Transverse colon (tissue), 4 donors: ENCODE results near the gene IRX1. TPM values are rescaled to one million over a fixed set of nuclear protein-coding genes. Genes with fewer than 3 reads are reported as not detected.

ENCODE experiments used
- DNase-seq: peaks from one replicate; pipeline ENCODE4 v3.0.0-alpha.2; 2019
- H3K27ac ChIP-seq, 4 donors: fragments of 200-600 bp; sonication (generic); 2 replicates each; pipeline ENCODE4 v1.5.1; 2016 to 2018; ENCODE audit warnings: inconsistent platforms in 4 of 4
- H3K27me3 ChIP-seq: fragments of 200-600 bp; sonication (generic); 2 replicates; pipeline ENCODE4 v1.5.1; 2017; ENCODE audit warnings: inconsistent platforms
- H3K36me3 ChIP-seq, 4 donors: fragments of 200-600 bp; sonication (generic); 2 replicates each; pipeline ENCODE4 v1.5.1; 2017 to 2019; ENCODE audit warnings: inconsistent platforms in 4 of 4
- H3K4me1 ChIP-seq, 4 donors: fragments of 200-600 bp; sonication (generic); 2 replicates each; pipeline ENCODE4 v1.5.1; 2017 to 2020; ENCODE audit warnings: inconsistent platforms in 4 of 4
- H3K4me3 ChIP-seq, 4 donors: fragments of 200-600 bp; sonication (generic); 1 replicate in 1 of 4; 2 replicates in 3 of 4; pipeline versions ENCODE4 v1.5.1 to v1.6.1; 2017 to 2019; ENCODE audit warnings: inconsistent platforms in 4 of 4
- H3K9me3 ChIP-seq, 2 donors: fragments of 200-600 bp; sonication (generic); 2 replicates each; pipeline ENCODE4 v1.5.1; 2017 to 2019; ENCODE audit warnings: inconsistent platforms in 2 of 2
- EP300 ChIP-seq: sonication (generic); formaldehyde crosslinking; IDR thresholded peaks from one replicate; pipeline ENCODE4 v1.6.1; 2017; ENCODE audit warnings: antibody characterized with exemption, low read depth
- POLR2A ChIP-seq: fragments of 450-650 bp; IDR thresholded peaks from one replicate; pipeline ENCODE4 v1.6.1; 2016; ENCODE audit warnings: antibody characterized with exemption, mild to moderate bottlenecking, moderate library complexity
- POLR2AphosphoS5 ChIP-seq, 3 donors: sonication (generic); formaldehyde crosslinking; IDR thresholded peaks; one replicate each; pipeline ENCODE4 v1.6.1; 2016; ENCODE audit warnings: antibody characterized with exemption in 3 of 3
- WGBS, 2 donors: methylation state at CpG; one replicate each; pipeline ENCODE4 v1.1.5; 2018; ENCODE audit warnings: low coverage in 1 of 2; 5-methylcytosine and 5-hydroxymethylcytosine counted together
- in situ Hi-C, 4 donors: fragments of 200-750 bp; cut with MboI; loops; one replicate each; pipeline versions ENCODE4 v1.15.0 to v1.15.1; 2017; ENCODE audit warnings: low sequenced_read_pairs in 3 of 4, low pct_ligation_motif_present in 1 of 4, low pct_unique_long_range_greater_than_20kb in 1 of 4
- intact Hi-C: fragments of 100-400 bp; cut with DNase I; formaldehyde crosslinking; loops from one replicate; pipeline ENCODE4 v1.15.1; 2023; ENCODE audit warnings: low total_unique reads
- total RNA-seq, 4 donors: library from RNA; depleted of rRNA; stranded (reverse); fragments of >200 nt; gene quantifications; one replicate each; pipeline ENCODE4 v1.1.0, GENCODE V29; 2016
- TF ChIP-seq, protein P1 (sequence below), 5 experiments: fragments of 200-600 bp in 3 of 5; fragments of 450-650 bp in 2 of 5; sonication (generic) in 3 of 5; IDR thresholded peaks; 1 replicate in 2 of 5; 2 replicates in 3 of 5; pipeline ENCODE4 v1.5.1; 2016 to 2017; ENCODE audit warnings: antibody characterized with exemption in 5 of 5, inconsistent platforms in 3 of 5, mild to moderate bottlenecking in 2 of 5, moderate library complexity in 1 of 5

IRX1 gene
- total RNA-seq, 4 donors from 2014 or later = not detected

- Histone ChIP-seq H3K4me1 (peaks cover 0 to 15% (median 5%) of the 10 kb centered on the region in 4 donors), H3K27me3 (peaks cover 98% of the 10 kb centered on the region), H3K27ac (no peak overlapping the region), H3K9me3 (no peaks in the 10 kb centered on the region), H3K36me3 (no peaks in the 10 kb centered on the region), H3K4me3 (no peak overlapping the region)
- TF ChIP-seq, protein P1, sequence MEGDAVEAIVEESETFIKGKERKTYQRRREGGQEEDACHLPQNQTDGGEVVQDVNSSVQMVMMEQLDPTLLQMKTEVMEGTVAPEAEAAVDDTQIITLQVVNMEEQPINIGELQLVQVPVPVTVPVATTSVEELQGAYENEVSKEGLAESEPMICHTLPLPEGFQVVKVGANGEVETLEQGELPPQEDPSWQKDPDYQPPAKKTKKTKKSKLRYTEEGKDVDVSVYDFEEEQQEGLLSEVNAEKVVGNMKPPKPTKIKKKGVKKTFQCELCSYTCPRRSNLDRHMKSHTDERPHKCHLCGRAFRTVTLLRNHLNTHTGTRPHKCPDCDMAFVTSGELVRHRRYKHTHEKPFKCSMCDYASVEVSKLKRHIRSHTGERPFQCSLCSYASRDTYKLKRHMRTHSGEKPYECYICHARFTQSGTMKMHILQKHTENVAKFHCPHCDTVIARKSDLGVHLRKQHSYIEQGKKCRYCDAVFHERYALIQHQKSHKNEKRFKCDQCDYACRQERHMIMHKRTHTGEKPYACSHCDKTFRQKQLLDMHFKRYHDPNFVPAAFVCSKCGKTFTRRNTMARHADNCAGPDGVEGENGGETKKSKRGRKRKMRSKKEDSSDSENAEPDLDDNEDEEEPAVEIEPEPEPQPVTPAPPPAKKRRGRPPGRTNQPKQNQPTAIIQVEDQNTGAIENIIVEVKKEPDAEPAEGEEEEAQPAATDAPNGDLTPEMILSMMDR (IDR thresholded peaks at IDR 0.05) = no peak
- no peak for TF ChIP-seq EP300
- no peak for TF ChIP-seq POLR2AphosphoS5 (IDR thresholded peaks at IDR 0.05)
- no peak for TF ChIP-seq POLR2A
- in situ Hi-C loops (no loop called here), intact Hi-C loops (no loop called here)
- no peak for DNase-seq
- WGBS, 2 donors = 32% methylated on average over 77 of the region's 86 CpGs; no CpG with 5 or more reads in 1 of the 2 donors
These were observed 3.8 kb downstream of the IRX1 start for GRCh38 chr5:3599226-3600105.

GRCh38 chr5:3600106-3601060 lies 4.8 kb downstream of the IRX1 start:
- 28% methylated on average over 48 of the region's 71 CpGs; no CpG with 5 or more reads in 1 of the 2 donors for WGBS, 2 donors
- Histone ChIP-seq H3K36me3 (no peaks in the 10 kb centered on the region), H3K27ac (no peak overlapping the region), H3K4me1 (peaks cover 0 to 7% (median under 1%) of the 10 kb centered on the region in 4 donors), H3K27me3 (peaks cover 98% of the 10 kb centered on the region), H3K4me3 (no peak overlapping the region), H3K9me3 (no peaks in the 10 kb centered on the region)
- DNase-seq = no peak
- in situ Hi-C loops = no loop called here
- TF ChIP-seq POLR2A = no peak
- TF ChIP-seq POLR2AphosphoS5 (IDR thresholded peaks at IDR 0.05) = no peak
- no peak for TF ChIP-seq EP300
- TF ChIP-seq, protein P1 (IDR thresholded peaks at IDR 0.05) = no peak
- intact Hi-C loops = no loop called here

DNA sequence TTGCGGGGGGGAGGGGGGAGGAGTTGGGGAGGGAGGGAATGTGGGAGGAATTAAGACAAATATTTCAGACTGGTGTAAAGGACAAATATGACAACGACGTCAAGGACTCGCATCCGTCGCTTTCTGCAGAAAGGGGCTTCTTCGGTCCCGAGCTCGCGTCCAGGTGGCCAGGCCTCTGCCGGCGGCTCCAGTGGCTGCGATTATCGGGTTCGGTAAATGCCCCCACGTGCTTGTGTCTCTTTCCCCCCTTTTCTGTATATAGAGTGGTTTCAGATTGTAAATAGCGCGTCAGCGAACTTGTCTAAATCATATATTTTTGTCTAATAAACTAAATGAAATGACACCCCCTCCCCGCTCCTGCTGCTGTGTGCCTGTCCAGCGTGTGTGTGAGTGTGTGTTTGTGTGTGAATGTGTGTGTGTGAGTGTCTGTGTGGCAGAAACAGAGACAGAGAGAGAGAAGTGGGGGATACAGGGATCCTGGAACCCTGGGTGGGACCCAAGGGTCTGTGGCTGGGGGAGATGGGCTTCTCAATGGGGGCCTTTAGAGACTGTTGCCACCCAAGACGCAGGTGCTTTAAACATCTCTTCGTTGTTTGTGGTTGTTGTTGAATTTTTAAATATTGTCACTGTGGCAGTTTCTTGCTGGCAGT lies 5.6 kb downstream of the IRX1 start:
- H3K4me1 ChIP-seq = peaks cover 0 to 6% (median 0%) of the 10 kb centered on the region in 4 donors
- TF ChIP-seq, protein P1 (IDR thresholded peaks at IDR 0.05) = no peak
- TF ChIP-seq POLR2AphosphoS5 (IDR thresholded peaks at IDR 0.05) (no peak), EP300 (no peak), POLR2A (no peak)
- no peak overlapping the region for H3K27ac ChIP-seq
- DNase-seq = no peak
- H3K27me3 ChIP-seq = peaks cover 100% of the 10 kb centered on the region
- H3K9me3 ChIP-seq = no peaks in the 10 kb centered on the region
- intact Hi-C loops = no loop called here
- H3K36me3 ChIP-seq = no peaks in the 10 kb centered on the region
- H3K4me3 ChIP-seq = no peak overlapping the region
- 25 to 28% methylated on average over 17 to 23 of the region's 23 CpGs for WGBS, 2 donors
- in situ Hi-C loops = no loop called here
